Keratinocyte (primary cell): ENCODE measurements around the gene STK4. TPM values are rescaled to one million over a fixed set of nuclear protein-coding genes. Genes with fewer than 3 reads are reported as not detected.

Source experiments
- DNase-seq: peaks from one replicate; pipeline ENCODE4 v3.0.0-alpha.2; 2011; ENCODE audit warnings: low read depth, missing footprints, low spot score
- FAIRE-seq: peaks from 2 replicates; lab custom pipeline; 2011; peaks lifted over from hg19 to GRCh38; lab: Jason Lieb, UNC
- H2AFZ ChIP-seq: 2 replicates; pipeline ENCODE4 v1.6.0; 2012; ENCODE audit warnings: low read length, control low read depth, inconsistent platforms; ENCODE audit not compliant: control insufficient read depth
- H3K27ac ChIP-seq: 2 replicates; pipeline ENCODE4 v1.5.1; 2011; ENCODE audit warnings: low read length; ENCODE audit not compliant: control insufficient read depth, insufficient read depth
- H3K27me3 ChIP-seq: 3 replicates; pipeline ENCODE4 v1.6.0; 2011; ENCODE audit warnings: low read length; ENCODE audit not compliant: control insufficient read depth, insufficient read depth; ENCODE audit errors: extremely low read depth
- H3K36me3 ChIP-seq, 2 experiments: 2 replicates in 1 of 2; 3 replicates in 1 of 2; pipeline ENCODE4 v1.5.1; 2011; ENCODE audit warnings: low read length in 2 of 2, mild to moderate bottlenecking in 1 of 2; ENCODE audit not compliant: control insufficient read depth in 2 of 2, insufficient read depth in 2 of 2; ENCODE audit errors: extremely low read depth in 1 of 2
- H3K4me1 ChIP-seq: 3 replicates; pipeline ENCODE4 v1.5.1; 2011; ENCODE audit warnings: low read length; ENCODE audit not compliant: control insufficient read depth, insufficient read depth; ENCODE audit errors: extremely low read depth
- H3K4me2 ChIP-seq: 3 replicates; pipeline ENCODE4 v1.6.0; 2011; ENCODE audit warnings: low read depth, low read length; ENCODE audit not compliant: control insufficient read depth, insufficient read depth; ENCODE audit errors: extremely low read depth
- H3K4me3 ChIP-seq, 3 experiments: fragments of 200-600 bp in 1 of 3; sonication (generic) in 1 of 3; 2 replicates in 2 of 3; 3 replicates in 1 of 3; pipeline ENCODE4 v1.5.1; 2011 to 2016; ENCODE audit warnings: low read length in 3 of 3, mild to moderate bottlenecking in 3 of 3, control low read depth in 2 of 3, inconsistent platforms in 1 of 3, low read depth in 1 of 3, mixed read lengths in 1 of 3, mixed run types in 1 of 3, moderate library complexity in 1 of 3; ENCODE audit not compliant: control insufficient read depth in 2 of 3, insufficient read depth in 2 of 3; ENCODE audit errors: extremely low read depth in 1 of 3
- H3K79me2 ChIP-seq: 2 replicates; pipeline ENCODE4 v1.6.0; 2012; ENCODE audit warnings: low read length; ENCODE audit not compliant: control insufficient read depth, insufficient read depth
- H3K9ac ChIP-seq: 3 replicates; pipeline ENCODE4 v1.6.0; 2011; ENCODE audit warnings: low read length; ENCODE audit not compliant: control insufficient read depth, insufficient read depth; ENCODE audit errors: extremely low read depth
- H3K9me1 ChIP-seq: 3 replicates; pipeline ENCODE4 v1.6.0; 2011; ENCODE audit warnings: low read length; ENCODE audit not compliant: control insufficient read depth, insufficient read depth; ENCODE audit errors: extremely low read depth
- H3K9me3 ChIP-seq: 2 replicates; pipeline ENCODE4 v1.5.1; 2012; ENCODE audit warnings: low read depth, low read length; ENCODE audit not compliant: control insufficient read depth
- H4K20me1 ChIP-seq: 3 replicates; pipeline ENCODE4 v1.6.0; 2011; ENCODE audit warnings: low read length; ENCODE audit not compliant: control insufficient read depth, insufficient read depth; ENCODE audit errors: extremely low read depth
- CTCF ChIP-seq, 3 experiments: IDR thresholded peaks in 1 of 3; conservative IDR thresholded peaks in 1 of 3; optimal IDR thresholded peaks in 1 of 3; 2 replicates in 2 of 3; 3 replicates in 1 of 3; pipeline versions ENCODE3 to v1.5.1; 2011; ENCODE audit warnings: low read length in 3 of 3, mild to moderate bottlenecking in 3 of 3, moderate library complexity in 2 of 3, control low read depth in 1 of 3, inconsistent platforms in 1 of 3; ENCODE audit not compliant: insufficient read depth in 2 of 3; ENCODE audit errors: extremely low read depth in 1 of 3
- EZH2 ChIP-seq: IDR thresholded peaks from one replicate; pipeline ENCODE4 v1.6.1; 2012; ENCODE audit warnings: inconsistent platforms, mild to moderate bottlenecking, low read length, moderate library complexity
- dilution Hi-C: fragments of 300-500 bp; cut with MboI; formaldehyde crosslinking; loops from one replicate; pipeline ENCODE4 v1.7.0; 2020; ENCODE audit warnings: low sequenced_read_pairs; ENCODE audit not compliant: extremely low pct_ligation_motif_present
- polyA plus RNA-seq, 5 experiments: library from polyadenylated mRNA; depleted of rRNA in 3 of 5; stranded (reverse) in 3 of 5; stranded (forward) in 1 of 5; unstranded in 1 of 5; fragments of >200 nt; gene quantifications; 1 replicate in 1 of 5; 2 replicates in 3 of 5; 3 replicates in 1 of 5; pipeline versions ENCODE4 v1.2.1 to v1.2.3, GENCODE V29; 2011 to 2012; ENCODE audit warnings: missing spikeins in 2 of 5, low read depth in 1 of 5, low replicate concordance in 1 of 5

Gene STK4
- polyA plus RNA-seq, 1 donor (not counting 4 experiments of a cell fraction or from before 2014, with no cell fraction given), result 30.5 TPM

GRCh38 chr20:44942264-44942973 is 23.9 kb upstream of the STK4 start:
- TF ChIP-seq EZH2, result no peak
- no peak for TF ChIP-seq CTCF (optimal IDR thresholded peaks at IDR 0.05 in 1 of 3, IDR thresholded peaks at IDR 0.05 in 1 of 3, conservative IDR thresholded peaks at IDR 0.05 in 1 of 3; ENCODE audit: extremely low read depth in 1 of 3, insufficient read depth in 2 of 3, low read length in 3 of 3)
- no peak overlapping the region for H2AFZ ChIP-seq
- no peaks in the 10 kb centered on the region for H3K9me3 ChIP-seq
- H3K9ac ChIP-seq, result no peak overlapping the region
- FAIRE-seq (no peak), DNase-seq (no peak)
- H4K20me1 ChIP-seq, result no peaks in the 10 kb centered on the region
- no peaks in the 10 kb centered on the region for H3K27me3 ChIP-seq
- no peaks in the 10 kb centered on the region for H3K79me2 ChIP-seq
- H3K36me3 ChIP-seq, result peaks cover 26 to 49% of the 10 kb centered on the region in 2 experiments
- no peak overlapping the region for H3K4me2 ChIP-seq
- H3K4me1 ChIP-seq, result no peaks in the 10 kb centered on the region
- dilution Hi-C loops, result no loop called here
- no peak overlapping the region for H3K27ac ChIP-seq
- no peak overlapping the region for H3K4me3 ChIP-seq
- peaks cover 2% of the 10 kb centered on the region for H3K9me1 ChIP-seq

GRCh38 chr20:44943828-44944227 is 22.5 kb upstream of the STK4 start:
- no peaks in the 10 kb centered on the region for H3K9me3 ChIP-seq
- no peak overlapping the region for H3K4me3 ChIP-seq
- dilution Hi-C loops, result no loop called here
- FAIRE-seq, result no peak
- H3K79me2 ChIP-seq, result no peaks in the 10 kb centered on the region
- no peak overlapping the region for H3K27ac ChIP-seq
- H4K20me1 ChIP-seq, result no peaks in the 10 kb centered on the region
- no peak overlapping the region for H2AFZ ChIP-seq
- H3K4me1 ChIP-seq, result no peaks in the 10 kb centered on the region
- peaks cover 2% of the 10 kb centered on the region for H3K9me1 ChIP-seq
- no peak for DNase-seq
- H3K9ac ChIP-seq, result no peak overlapping the region
- peaks cover 35 to 51% of the 10 kb centered on the region in 2 experiments for H3K36me3 ChIP-seq
- TF ChIP-seq CTCF (optimal IDR thresholded peaks at IDR 0.05 in 1 of 3, IDR thresholded peaks at IDR 0.05 in 1 of 3, conservative IDR thresholded peaks at IDR 0.05 in 1 of 3; ENCODE audit: extremely low read depth in 1 of 3, insufficient read depth in 2 of 3, low read length in 3 of 3) (no peak), EZH2 (no peak)
- no peaks in the 10 kb centered on the region for H3K27me3 ChIP-seq
- H3K4me2 ChIP-seq, result no peak overlapping the region
